Subcutaneous abdominal adipose tissue (tissue), 5 donors: ENCODE data around the gene LPCAT4.
"Not testable (repeated sequence)": the region's sequence is repeated elsewhere in the genome, so short reads cannot be mapped to it uniquely, and the experiment has no call there.

Source experiments
- H3K27ac ChIP-seq: one replicate; pipeline ENCODE4 v1.7.0; 2013; ENCODE audit warnings: low read depth, mild to moderate bottlenecking, inconsistent platforms, low read length, moderate library complexity
- H3K27me3 ChIP-seq, 5 donors: one replicate each; pipeline ENCODE4 v1.7.0; 2013; ENCODE audit warnings: low read length in 5 of 5, inconsistent platforms in 1 of 5; ENCODE audit not compliant: control insufficient read depth in 5 of 5, insufficient read depth in 4 of 5
- H3K36me3 ChIP-seq, 5 donors: one replicate each; pipeline ENCODE4 v1.7.0; 2013; ENCODE audit warnings: low read length in 5 of 5; ENCODE audit not compliant: control insufficient read depth in 5 of 5, insufficient read depth in 5 of 5
- H3K4me1 ChIP-seq, 5 donors: one replicate each; pipeline ENCODE4 v1.7.0; 2013; ENCODE audit warnings: low read length in 5 of 5, mild to moderate bottlenecking in 3 of 5, moderate library complexity in 1 of 5; ENCODE audit not compliant: control insufficient read depth in 5 of 5, insufficient read depth in 5 of 5
- H3K4me3 ChIP-seq, 5 donors: one replicate each; pipeline ENCODE4 v1.7.0; 2013; ENCODE audit warnings: low read length in 5 of 5, low read depth in 1 of 5
- H3K9ac ChIP-seq, 5 donors: one replicate each; pipeline ENCODE4 v1.7.0; 2013; ENCODE audit warnings: low read length in 5 of 5, mild to moderate bottlenecking in 4 of 5, moderate library complexity in 3 of 5
- H3K9me3 ChIP-seq, 5 donors: one replicate each; pipeline ENCODE4 v1.7.0; 2013; ENCODE audit warnings: low read length in 5 of 5; ENCODE audit not compliant: control insufficient read depth in 5 of 5
- donor health status: healthy.
- donor health status: healthy.
- donor health status: healthy.
- donor health status: healthy.
- donor health status: healthy.

The LPCAT4 gene

GRCh38 chr15:34353627-34354026 lies 13.4 kb downstream of the LPCAT4 start:
- Histone ChIP-seq H3K27me3 (no peaks in the 10 kb centered on the region), H3K4me1 (no peaks in the 10 kb centered on the region), H3K27ac (no peak overlapping the region), H3K4me3 (no peak overlapping the region), H3K9ac (no peak overlapping the region), H3K9me3 (no peaks in the 10 kb centered on the region), H3K36me3 (peaks cover 0 to 30% (median 17%) of the 10 kb centered on the region in 5 donors)

GRCh38 chr15:34352996-34353395 lies 14.0 kb downstream of the LPCAT4 start:
- not testable (repeated sequence) for H3K9ac ChIP-seq, H3K27ac ChIP-seq
- peaks cover 0 to 25% (median 13%) of the 10 kb centered on the region in 5 donors for H3K36me3 ChIP-seq

GRCh38 chr15:34349769-34350168 lies 17.2 kb downstream of the LPCAT4 start:
- no peaks in the 10 kb centered on the region for H3K27me3 ChIP-seq
- H3K9ac ChIP-seq, result no peak overlapping the region
- H3K27ac ChIP-seq, result no peak overlapping the region
- peaks cover 0 to 5% (median 0%) of the 10 kb centered on the region in 5 donors for H3K36me3 ChIP-seq
- H3K9me3 ChIP-seq, result no peaks in the 10 kb centered on the region
- H3K4me1 ChIP-seq, result no peaks in the 10 kb centered on the region
- no peak overlapping the region for H3K4me3 ChIP-seq

More at GRCh38 chr15:34352996-34353395, 14.0 kb downstream of the LPCAT4 start:
- H3K4me3 ChIP-seq, H3K27me3 ChIP-seq, H3K4me1 ChIP-seq, H3K9me3 ChIP-seq: not testable (repeated sequence)

- no peak overlapping the region for H3K4me3 ChIP-seq
- no peak overlapping the region for H3K9ac ChIP-seq
- H3K9me3 ChIP-seq, result no peaks in the 10 kb centered on the region
- H3K27me3 ChIP-seq, result no peaks in the 10 kb centered on the region
- H3K4me1 ChIP-seq, result no peaks in the 10 kb centered on the region
- H3K36me3 ChIP-seq, result no peaks in the 10 kb centered on the region
- no peak overlapping the region for H3K27ac ChIP-seq
Observed at GRCh38 chr15:34348735-34349300, 18.2 kb downstream of the LPCAT4 start.

- H3K4me3 ChIP-seq, result no peak overlapping the region
- no peak overlapping the region for H3K9ac ChIP-seq
- H3K27ac ChIP-seq, result no peak overlapping the region
- H3K9me3 ChIP-seq, result no peaks in the 10 kb centered on the region
- H3K27me3 ChIP-seq, result no peaks in the 10 kb centered on the region
- peaks cover 0 to 4% (median 0%) of the 10 kb centered on the region in 5 donors for H3K4me1 ChIP-seq
- no peaks in the 10 kb centered on the region for H3K36me3 ChIP-seq
Observed at GRCh38 chr15:34347951-34348638, 18.9 kb downstream of the LPCAT4 start.

- no peaks in the 10 kb centered on the region for H3K9me3 ChIP-seq
- H3K4me1 ChIP-seq, result peaks cover 2 to 27% (median 21%) of the 10 kb centered on the region in 5 donors
- H3K27me3 ChIP-seq, result no peaks in the 10 kb centered on the region
- peaks cover 0 to 4% (median 0%) of the 10 kb centered on the region in 5 donors for H3K36me3 ChIP-seq
- H3K9ac ChIP-seq, result peak within 1 kb of the TSS; percentile 77 to 99 (median 95)
- H3K4me3 ChIP-seq, result peak within 1 kb of the TSS; percentile 86 to 100 (median 99)
- H3K27ac ChIP-seq, result peak within 1 kb of the TSS; percentile 94
Observed at GRCh38 chr15:34342737-34343575, 24.0 kb downstream of the LPCAT4 start, which contains the start of the genes NOP10 and NUTM1. NOP10 (minus strand) TSS chr15:34343136; CDS start chr15:34343073, 63 bp downstream. NUTM1 (plus strand) TSS chr15:34343315; CDS start chr15:34343697, 382 bp downstream.

GRCh38 chr15:34342213-34342736 lies 24.7 kb downstream of the LPCAT4 start:
- not testable (repeated sequence) for H3K27me3 ChIP-seq, H3K9me3 ChIP-seq, H3K36me3 ChIP-seq
- H3K4me3 ChIP-seq, result peak overlapping the region; percentile 86 to 100 (median 99)
- peak overlapping the region in 4 of 5 donors; percentile 77 to 99 (median 88) for H3K9ac ChIP-seq
- H3K27ac ChIP-seq, result peak overlapping the region; percentile 94
- peaks cover 2 to 28% (median 24%) of the 10 kb centered on the region in 5 donors for H3K4me1 ChIP-seq

- Histone ChIP-seq H3K9ac (peak overlapping the region in 1 of 5 donors; percentile 96), H3K27ac (peak overlapping the region; percentile 94), H3K4me3 (peak overlapping the region; percentile 86 to 100 (median 99)), H3K36me3 (peaks cover 0 to 4% (median 0%) of the 10 kb centered on the region in 5 donors), H3K27me3 (no peaks in the 10 kb centered on the region), H3K4me1 (peaks cover 4 to 35% (median 30%) of the 10 kb centered on the region in 5 donors), H3K9me3 (no peaks in the 10 kb centered on the region)
Observed at GRCh38 chr15:34341381-34342212, 25.4 kb downstream of the LPCAT4 start.

GRCh38 chr15:34339946-34340345 lies 27.1 kb downstream of the LPCAT4 start:
- no peak overlapping the region for H3K27ac ChIP-seq
- no peak overlapping the region for H3K4me3 ChIP-seq
- no peaks in the 10 kb centered on the region for H3K9me3 ChIP-seq
- H3K36me3 ChIP-seq, result peaks cover 0 to 4% (median 0%) of the 10 kb centered on the region in 5 donors
- H3K27me3 ChIP-seq, result no peaks in the 10 kb centered on the region
- H3K9ac ChIP-seq, result no peak overlapping the region
- H3K4me1 ChIP-seq, result peaks cover 4 to 45% (median 41%) of the 10 kb centered on the region in 5 donors
